Peyer's patch (tissue), 4 donors: Measurements from ENCODE around the gene POSTN.

Experiments
- POLR2A ChIP-seq, 2 donors: fragments of 450-650 bp; IDR thresholded peaks; one replicate each; pipeline ENCODE4 v1.5.1; 2017; ENCODE audit warnings: antibody characterized with exemption in 2 of 2, mild to moderate bottlenecking in 2 of 2, moderate library complexity in 2 of 2
- TF ChIP-seq, protein P1 (sequence below), 6 experiments: fragments of 450-650 bp in 4 of 6; fragments of 200-600 bp in 2 of 6; sonication (generic) in 1 of 6; IDR thresholded peaks; one replicate each; pipeline ENCODE4 v1.5.1; 2017 to 2019; ENCODE audit warnings: antibody characterized with exemption in 6 of 6, mild to moderate bottlenecking in 3 of 6, moderate library complexity in 1 of 6

DNA sequence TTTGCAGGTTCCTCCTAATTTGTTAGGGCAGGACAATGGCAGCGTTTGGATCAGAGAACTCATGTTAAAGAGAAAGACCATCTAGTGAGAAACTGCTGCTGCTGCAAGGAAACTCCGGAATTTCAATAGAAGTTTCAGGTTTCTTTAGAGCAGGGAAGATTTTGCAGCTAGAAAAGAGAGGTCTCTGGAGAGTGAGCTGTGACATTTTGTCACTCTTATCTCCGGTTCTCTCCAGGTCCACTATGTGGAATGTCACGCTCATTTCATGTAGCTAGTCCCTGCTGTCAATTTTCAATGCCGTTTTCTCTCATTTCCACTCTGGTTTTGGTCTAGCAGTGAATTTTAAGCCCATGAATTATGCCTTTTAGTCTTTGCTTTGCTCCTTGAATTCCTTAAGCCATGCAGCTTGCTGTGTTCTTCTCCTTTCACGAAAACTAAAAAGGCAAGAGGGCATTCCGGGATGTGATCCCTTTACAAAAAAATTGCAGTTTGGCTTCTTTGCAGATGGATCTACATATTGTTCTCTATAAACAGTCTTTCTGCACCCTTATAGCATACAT lies 46.7 kb upstream of the POSTN start:
- TF ChIP-seq, protein P1, sequence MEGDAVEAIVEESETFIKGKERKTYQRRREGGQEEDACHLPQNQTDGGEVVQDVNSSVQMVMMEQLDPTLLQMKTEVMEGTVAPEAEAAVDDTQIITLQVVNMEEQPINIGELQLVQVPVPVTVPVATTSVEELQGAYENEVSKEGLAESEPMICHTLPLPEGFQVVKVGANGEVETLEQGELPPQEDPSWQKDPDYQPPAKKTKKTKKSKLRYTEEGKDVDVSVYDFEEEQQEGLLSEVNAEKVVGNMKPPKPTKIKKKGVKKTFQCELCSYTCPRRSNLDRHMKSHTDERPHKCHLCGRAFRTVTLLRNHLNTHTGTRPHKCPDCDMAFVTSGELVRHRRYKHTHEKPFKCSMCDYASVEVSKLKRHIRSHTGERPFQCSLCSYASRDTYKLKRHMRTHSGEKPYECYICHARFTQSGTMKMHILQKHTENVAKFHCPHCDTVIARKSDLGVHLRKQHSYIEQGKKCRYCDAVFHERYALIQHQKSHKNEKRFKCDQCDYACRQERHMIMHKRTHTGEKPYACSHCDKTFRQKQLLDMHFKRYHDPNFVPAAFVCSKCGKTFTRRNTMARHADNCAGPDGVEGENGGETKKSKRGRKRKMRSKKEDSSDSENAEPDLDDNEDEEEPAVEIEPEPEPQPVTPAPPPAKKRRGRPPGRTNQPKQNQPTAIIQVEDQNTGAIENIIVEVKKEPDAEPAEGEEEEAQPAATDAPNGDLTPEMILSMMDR (IDR thresholded peaks at IDR 0.05), result no peak
- TF ChIP-seq POLR2A (IDR thresholded peaks at IDR 0.05), result no peak
